Stomach (tissue), 4 donors: ENCODE data around the gene FCAMR.

ENCODE experiments used
- POLR2A ChIP-seq, 4 donors: fragments of 450-650 bp; IDR thresholded peaks; one replicate each; pipeline ENCODE4 v1.6.1; 2016; ENCODE audit warnings: antibody characterized with exemption in 4 of 4, control low read depth in 2 of 4, mild to moderate bottlenecking in 1 of 4, moderate library complexity in 1 of 4
- POLR2AphosphoS5 ChIP-seq, 3 donors: sonication (generic); formaldehyde crosslinking; IDR thresholded peaks; one replicate each; pipeline ENCODE4 v1.6.1; 2016; ENCODE audit warnings: antibody characterized with exemption in 3 of 3
- TF ChIP-seq, protein P1 (sequence below), 7 experiments: fragments of 450-650 bp in 4 of 7; fragments of 200-600 bp in 3 of 7; sonication (generic) in 3 of 7; IDR thresholded peaks; one replicate each; pipeline ENCODE4 v1.5.1; 2016 to 2019; ENCODE audit warnings: antibody characterized with exemption in 7 of 7, control low read depth in 2 of 7, mild to moderate bottlenecking in 1 of 7

DNA sequence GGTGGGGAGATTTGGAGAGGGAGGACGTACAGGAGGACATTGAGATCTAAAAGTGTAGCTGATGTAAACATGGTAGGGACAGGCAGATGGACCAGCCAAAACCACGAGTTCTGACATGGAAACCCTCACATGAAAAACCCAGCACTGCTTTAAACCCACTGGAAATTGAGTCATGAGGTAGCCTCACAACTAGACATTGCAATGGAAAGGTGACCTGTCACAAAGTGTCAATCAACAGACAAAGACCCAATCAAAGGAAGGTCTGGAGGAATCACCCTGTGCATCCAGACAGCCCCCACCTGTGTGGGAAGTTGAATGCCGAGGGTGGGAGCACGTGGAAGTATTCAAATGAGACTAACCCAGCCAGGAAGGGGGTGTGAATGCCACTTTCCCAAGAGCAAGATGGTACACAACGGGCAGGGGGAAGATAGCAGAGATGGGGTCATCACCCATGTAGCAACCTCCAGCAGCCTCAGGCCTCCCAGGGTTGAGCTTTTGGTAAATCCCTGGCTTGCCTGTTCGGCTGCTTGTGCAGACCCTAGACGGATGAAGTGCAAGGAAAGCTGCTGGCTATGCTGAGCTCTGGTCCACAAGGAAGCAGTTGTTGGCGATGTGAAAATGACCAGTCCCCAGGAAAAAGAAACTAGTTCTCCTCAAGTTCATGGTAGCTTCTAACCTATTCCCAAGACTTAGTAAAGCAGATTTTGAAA is 54.1 kb downstream of the FCAMR start:
- TF ChIP-seq, protein P1, sequence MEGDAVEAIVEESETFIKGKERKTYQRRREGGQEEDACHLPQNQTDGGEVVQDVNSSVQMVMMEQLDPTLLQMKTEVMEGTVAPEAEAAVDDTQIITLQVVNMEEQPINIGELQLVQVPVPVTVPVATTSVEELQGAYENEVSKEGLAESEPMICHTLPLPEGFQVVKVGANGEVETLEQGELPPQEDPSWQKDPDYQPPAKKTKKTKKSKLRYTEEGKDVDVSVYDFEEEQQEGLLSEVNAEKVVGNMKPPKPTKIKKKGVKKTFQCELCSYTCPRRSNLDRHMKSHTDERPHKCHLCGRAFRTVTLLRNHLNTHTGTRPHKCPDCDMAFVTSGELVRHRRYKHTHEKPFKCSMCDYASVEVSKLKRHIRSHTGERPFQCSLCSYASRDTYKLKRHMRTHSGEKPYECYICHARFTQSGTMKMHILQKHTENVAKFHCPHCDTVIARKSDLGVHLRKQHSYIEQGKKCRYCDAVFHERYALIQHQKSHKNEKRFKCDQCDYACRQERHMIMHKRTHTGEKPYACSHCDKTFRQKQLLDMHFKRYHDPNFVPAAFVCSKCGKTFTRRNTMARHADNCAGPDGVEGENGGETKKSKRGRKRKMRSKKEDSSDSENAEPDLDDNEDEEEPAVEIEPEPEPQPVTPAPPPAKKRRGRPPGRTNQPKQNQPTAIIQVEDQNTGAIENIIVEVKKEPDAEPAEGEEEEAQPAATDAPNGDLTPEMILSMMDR (IDR thresholded peaks at IDR 0.05): no peak
- TF ChIP-seq POLR2AphosphoS5 (IDR thresholded peaks at IDR 0.05) (no peak), POLR2A (IDR thresholded peaks at IDR 0.05) (no peak)
